ENCODE measurements around the gene DAB2. TPM values are rescaled to one million over a fixed set of nuclear protein-coding genes. Genes with fewer than 3 reads are reported as not detected.

DAB2 gene
- total RNA-seq, 2 experiments from 2014 or later: 0.25 to 0.28 TPM

DNA sequence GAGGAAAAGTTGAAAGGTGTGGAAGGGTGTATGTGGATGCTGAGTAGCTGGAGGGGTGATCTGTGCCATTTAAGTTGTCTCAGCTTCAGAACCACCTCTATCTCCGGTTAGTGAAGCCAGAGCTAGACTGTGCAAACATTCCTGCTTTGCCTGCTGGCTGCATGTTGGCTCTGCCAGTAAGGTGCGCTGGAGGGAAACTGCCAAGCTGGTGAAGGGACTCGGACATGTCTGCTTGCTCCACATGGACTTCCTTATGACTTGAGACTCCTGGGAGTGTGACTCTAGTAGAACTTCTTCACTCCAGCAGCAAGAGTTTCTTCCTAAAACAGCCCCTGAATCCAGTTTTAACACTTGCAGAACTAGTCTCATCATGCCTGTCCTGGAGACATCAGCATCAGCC is 27.9 kb downstream of the DAB2 start:
- Mint-ChIP-seq H3K9me3 (no peaks in the 10 kb centered on the region), H3K4me3 (no peak overlapping the region), H3K27me3 (no peaks in the 10 kb centered on the region), H3K27ac (no peak overlapping the region), H3K4me1 (peaks cover 4% of the 10 kb centered on the region), H3K36me3 (no peaks in the 10 kb centered on the region)
- DNase-seq: no peak

DNA sequence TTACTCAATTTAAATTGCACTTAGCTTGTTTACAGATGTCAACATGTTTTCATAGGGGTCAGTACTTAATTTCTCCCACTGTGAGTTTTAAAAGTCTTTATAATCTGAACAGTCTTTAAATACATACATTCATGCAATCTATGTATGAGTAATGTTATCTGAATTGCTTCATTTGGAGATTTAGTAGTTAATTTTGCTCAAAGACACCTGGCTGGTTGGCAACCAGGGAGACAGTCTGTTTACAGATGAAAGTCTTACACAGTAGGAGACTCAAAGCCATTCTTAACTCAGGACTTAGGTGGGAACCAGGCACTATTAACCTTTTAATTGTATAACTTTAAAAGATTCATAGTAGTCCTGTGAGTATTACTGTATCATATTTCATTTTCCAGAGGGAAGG is 29.3 kb downstream of the DAB2 start:
- Mint-ChIP-seq H3K27ac (no peak overlapping the region), H3K36me3 (no peaks in the 10 kb centered on the region), H3K4me3 (no peak overlapping the region), H3K9me3 (no peaks in the 10 kb centered on the region), H3K27me3 (no peaks in the 10 kb centered on the region), H3K4me1 (peaks cover 4% of the 10 kb centered on the region)
- no peak for DNase-seq

DNA sequence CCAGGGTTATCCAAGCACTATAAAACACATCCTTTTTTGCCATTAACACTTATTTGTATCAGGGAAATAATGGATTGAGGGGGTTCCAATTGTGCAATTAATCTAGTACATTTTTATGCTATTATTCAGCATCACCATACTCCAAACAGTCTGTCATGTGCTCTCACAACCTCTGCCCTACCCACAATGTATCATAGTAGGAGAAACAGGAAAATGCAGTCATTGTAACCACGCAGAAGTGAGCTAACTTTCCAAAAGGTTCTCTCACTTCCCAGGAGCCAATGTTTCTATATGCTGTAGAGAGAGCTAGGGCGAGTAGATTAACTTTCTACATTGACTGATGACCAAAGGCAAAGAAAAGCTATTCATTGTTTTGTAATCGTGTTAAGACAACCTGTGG is 29.8 kb downstream of the DAB2 start:
- no peak overlapping the region for H3K4me3 Mint-ChIP-seq
- H3K4me1 Mint-ChIP-seq: peaks cover 4% of the 10 kb centered on the region
- no peaks in the 10 kb centered on the region for H3K36me3 Mint-ChIP-seq
- no peaks in the 10 kb centered on the region for H3K27me3 Mint-ChIP-seq
- no peak for DNase-seq
- H3K27ac Mint-ChIP-seq: no peak overlapping the region
- H3K9me3 Mint-ChIP-seq: no peaks in the 10 kb centered on the region

DNA sequence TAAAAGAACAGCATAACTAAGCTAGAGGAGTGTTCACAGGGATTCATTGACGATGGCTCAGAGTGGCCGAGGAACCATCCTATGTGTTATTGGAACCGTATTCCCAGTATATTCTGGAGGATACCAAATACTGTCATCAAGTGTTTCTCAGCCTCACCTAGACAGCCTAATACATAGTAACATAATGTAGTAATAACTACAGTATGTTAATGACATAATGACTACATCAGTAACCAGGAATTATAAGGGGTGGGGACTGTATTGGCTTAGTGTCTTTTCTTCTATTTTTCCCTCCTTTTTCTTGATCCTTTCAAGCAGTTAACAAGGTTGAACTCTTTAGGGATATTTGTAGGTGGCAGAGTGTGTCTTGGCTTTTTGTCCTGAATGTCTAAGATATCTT is 33.8 kb downstream of the DAB2 start:
- H3K4me1 Mint-ChIP-seq: no peaks in the 10 kb centered on the region
- no peaks in the 10 kb centered on the region for H3K9me3 Mint-ChIP-seq
- no peak overlapping the region for H3K4me3 Mint-ChIP-seq
- H3K27ac Mint-ChIP-seq: no peak overlapping the region
- H3K27me3 Mint-ChIP-seq: no peaks in the 10 kb centered on the region
- no peak for DNase-seq
- H3K36me3 Mint-ChIP-seq: no peaks in the 10 kb centered on the region

- H3K9me3 Mint-ChIP-seq: no peaks in the 10 kb centered on the region
- no peaks in the 10 kb centered on the region for H3K36me3 Mint-ChIP-seq
- no peak overlapping the region for H3K27ac Mint-ChIP-seq
- H3K4me1 Mint-ChIP-seq: no peaks in the 10 kb centered on the region
- no peaks in the 10 kb centered on the region for H3K27me3 Mint-ChIP-seq
- H3K4me3 Mint-ChIP-seq: no peak overlapping the region
- DNase-seq: no peak
Observed at GRCh38 chr5:39387293-39387692, 37.5 kb downstream of the DAB2 start.

DNA sequence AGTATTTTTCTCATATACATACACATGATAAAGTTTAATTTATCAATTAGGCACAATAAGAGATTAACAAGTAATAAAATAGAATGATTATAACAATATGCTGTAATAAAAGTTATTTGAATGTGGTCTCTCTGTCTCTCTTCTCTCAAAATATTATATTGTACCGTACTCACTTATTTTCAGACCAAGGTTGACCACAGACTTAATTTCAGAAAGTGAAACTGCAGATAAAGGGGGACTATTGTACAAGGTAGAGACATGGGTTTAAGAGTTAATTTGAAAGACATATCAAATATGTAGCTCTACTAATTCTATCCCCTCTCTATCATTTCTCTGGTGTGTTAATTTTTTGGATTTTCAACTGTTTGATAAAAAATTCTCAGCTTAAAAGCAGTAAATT is 40.5 kb downstream of the DAB2 start:
- no peaks in the 10 kb centered on the region for H3K36me3 Mint-ChIP-seq
- H3K27ac Mint-ChIP-seq: no peak overlapping the region
- H3K27me3 Mint-ChIP-seq: no peaks in the 10 kb centered on the region
- H3K9me3 Mint-ChIP-seq: no peaks in the 10 kb centered on the region
- no peak overlapping the region for H3K4me3 Mint-ChIP-seq
- H3K4me1 Mint-ChIP-seq: no peaks in the 10 kb centered on the region
- DNase-seq: no peak

DNA sequence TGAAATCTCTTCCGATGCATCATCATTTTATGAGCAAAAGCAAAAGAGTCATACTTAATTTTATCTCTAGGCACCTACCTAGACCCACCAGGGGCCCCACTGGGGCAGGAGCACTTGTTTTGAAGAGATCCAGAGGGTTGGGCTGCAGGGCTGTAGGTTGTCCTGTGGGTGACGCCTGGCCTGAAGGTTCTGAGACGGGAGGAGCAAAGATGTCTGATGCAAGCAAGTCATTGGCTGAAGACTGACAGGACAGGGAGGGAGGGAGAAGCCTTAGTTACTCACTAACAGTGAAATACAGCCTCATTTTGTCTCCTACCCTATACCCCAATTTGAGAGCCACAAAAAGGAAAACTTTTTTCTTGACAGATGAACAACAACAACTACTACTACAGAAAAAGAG is 43.4 kb downstream of the DAB2 start:
- Mint-ChIP-seq H3K9me3 (no peaks in the 10 kb centered on the region), H3K27ac (no peak overlapping the region), H3K27me3 (no peaks in the 10 kb centered on the region), H3K4me1 (no peaks in the 10 kb centered on the region), H3K4me3 (no peak overlapping the region), H3K36me3 (no peaks in the 10 kb centered on the region)
- no peak for DNase-seq

GRCh38 chr5:39379693-39380092 is 45.1 kb downstream of the DAB2 start:
- no peak overlapping the region for H3K27ac Mint-ChIP-seq
- DNase-seq: no peak
- no peaks in the 10 kb centered on the region for H3K4me1 Mint-ChIP-seq
- H3K36me3 Mint-ChIP-seq: no peaks in the 10 kb centered on the region
- peaks cover 6% of the 10 kb centered on the region for H3K27me3 Mint-ChIP-seq
- H3K4me3 Mint-ChIP-seq: no peak overlapping the region
- no peaks in the 10 kb centered on the region for H3K9me3 Mint-ChIP-seq

DNA sequence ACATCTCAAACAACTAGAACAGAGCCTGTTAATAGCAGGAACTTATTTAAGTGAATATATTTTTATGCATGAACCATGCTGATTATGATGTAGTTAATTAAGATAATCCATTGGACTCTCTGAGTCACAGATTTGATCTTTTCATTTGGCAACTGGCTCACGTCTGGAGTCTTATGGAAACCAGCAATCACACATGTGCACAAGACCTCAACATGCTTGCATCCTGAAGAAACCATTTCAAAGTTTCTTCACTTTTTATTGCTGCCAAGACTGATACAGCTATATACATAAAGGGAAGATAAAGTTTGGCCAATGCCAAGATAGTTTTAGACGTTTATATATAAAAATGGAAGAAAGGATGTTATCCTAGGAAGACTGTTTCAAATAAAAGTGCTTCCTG is 47.2 kb downstream of the DAB2 start:
- H3K36me3 Mint-ChIP-seq: no peaks in the 10 kb centered on the region
- DNase-seq: no peak
- peaks cover 2% of the 10 kb centered on the region for H3K4me1 Mint-ChIP-seq
- H3K27me3 Mint-ChIP-seq: peaks cover 6% of the 10 kb centered on the region
- H3K27ac Mint-ChIP-seq: no peak overlapping the region
- no peak overlapping the region for H3K4me3 Mint-ChIP-seq
- no peaks in the 10 kb centered on the region for H3K9me3 Mint-ChIP-seq

- DNase-seq: peak; percentile 25
- Mint-ChIP-seq H3K9me3 (no peaks in the 10 kb centered on the region), H3K27ac (no peak overlapping the region), H3K27me3 (peaks cover 6% of the 10 kb centered on the region), H3K36me3 (no peaks in the 10 kb centered on the region), H3K4me1 (peaks cover 2% of the 10 kb centered on the region), H3K4me3 (no peak overlapping the region)
Observed at GRCh38 chr5:39376293-39376714, 48.5 kb downstream of the DAB2 start.

GRCh38 chr5:39373791-39374190 is 51.0 kb downstream of the DAB2 start:
- H3K27ac Mint-ChIP-seq: no peak overlapping the region
- no peaks in the 10 kb centered on the region for H3K9me3 Mint-ChIP-seq
- no peaks in the 10 kb centered on the region for H3K36me3 Mint-ChIP-seq
- peaks cover 6% of the 10 kb centered on the region for H3K27me3 Mint-ChIP-seq
- no peak overlapping the region for H3K4me3 Mint-ChIP-seq
- DNase-seq: no peak
- peaks cover 2% of the 10 kb centered on the region for H3K4me1 Mint-ChIP-seq

DNA sequence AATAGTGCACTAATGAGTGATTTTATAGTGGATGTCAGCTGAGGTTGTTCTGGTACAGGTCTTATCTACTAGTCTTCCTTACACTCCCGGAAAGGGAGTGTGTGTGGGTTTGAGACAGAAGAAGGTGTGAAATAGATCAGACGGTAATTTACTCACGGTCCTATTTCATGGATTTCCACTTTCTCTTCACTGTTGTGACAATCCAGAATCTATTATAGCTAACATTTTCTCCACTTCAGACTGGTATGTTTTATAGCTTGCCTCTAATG is 53.5 kb downstream of the DAB2 start:
- no peaks in the 10 kb centered on the region for H3K9me3 Mint-ChIP-seq
- no peak overlapping the region for H3K4me3 Mint-ChIP-seq
- H3K36me3 Mint-ChIP-seq: no peaks in the 10 kb centered on the region
- peaks cover 2% of the 10 kb centered on the region for H3K4me1 Mint-ChIP-seq
- H3K27me3 Mint-ChIP-seq: peaks cover 6% of the 10 kb centered on the region
- no peak overlapping the region for H3K27ac Mint-ChIP-seq
- DNase-seq: no peak

- no peak for DNase-seq
- Mint-ChIP-seq H3K9me3 (no peaks in the 10 kb centered on the region), H3K4me3 (no peak overlapping the region), H3K27me3 (peaks cover 6% of the 10 kb centered on the region), H3K36me3 (no peaks in the 10 kb centered on the region), H3K4me1 (peaks cover 2% of the 10 kb centered on the region), H3K27ac (no peak overlapping the region)
Observed at GRCh38 chr5:39370555-39371366, 54.0 kb downstream of the DAB2 start.

DNA sequence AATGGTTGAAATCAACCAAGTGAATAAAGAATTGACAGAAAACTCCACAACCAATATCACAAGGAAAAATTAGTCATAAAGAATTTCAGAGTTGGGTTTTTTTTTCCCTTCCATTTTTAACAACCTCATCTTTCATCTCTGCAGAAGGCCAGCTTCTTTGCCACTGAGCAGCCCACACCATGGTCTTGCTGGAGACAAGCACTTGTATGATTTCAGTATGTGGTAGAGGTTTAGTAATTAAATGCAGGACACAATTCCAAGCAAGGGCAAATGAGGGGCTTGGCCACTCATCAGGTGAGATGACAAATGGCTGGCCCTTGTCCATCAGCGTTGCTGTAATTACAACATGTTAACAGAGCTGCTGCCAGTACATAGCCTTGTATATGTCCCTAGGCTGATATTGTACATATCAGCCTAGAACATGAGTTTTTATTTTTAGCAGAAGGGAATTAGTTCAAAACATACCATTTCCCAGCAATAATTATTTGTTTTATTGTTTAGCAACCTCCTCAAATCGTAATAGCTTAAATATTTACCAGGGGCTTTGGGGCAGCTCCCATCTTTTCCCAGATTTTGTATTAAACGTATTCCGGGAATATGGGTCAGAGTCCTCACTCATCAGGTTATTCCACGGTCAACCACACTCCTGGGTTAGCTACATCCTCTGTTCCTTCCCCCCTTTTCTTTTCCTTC is 55.5 kb downstream of the DAB2 start:
- Mint-ChIP-seq H3K36me3 (no peaks in the 10 kb centered on the region), H3K4me3 (no peak overlapping the region), H3K4me1 (no peaks in the 10 kb centered on the region), H3K27ac (no peak overlapping the region), H3K27me3 (no peaks in the 10 kb centered on the region), H3K9me3 (no peaks in the 10 kb centered on the region)
- no peak for DNase-seq

GRCh38 chr5:39368116-39368515 is 56.7 kb downstream of the DAB2 start:
- H3K36me3 Mint-ChIP-seq: no peaks in the 10 kb centered on the region
- no peaks in the 10 kb centered on the region for H3K4me1 Mint-ChIP-seq
- DNase-seq: no peak
- H3K27me3 Mint-ChIP-seq: no peaks in the 10 kb centered on the region
- no peaks in the 10 kb centered on the region for H3K9me3 Mint-ChIP-seq
- H3K27ac Mint-ChIP-seq: no peak overlapping the region
- H3K4me3 Mint-ChIP-seq: no peak overlapping the region

GRCh38 chr5:39367711-39368110 is 57.1 kb downstream of the DAB2 start:
- Mint-ChIP-seq H3K27ac (no peak overlapping the region), H3K27me3 (no peaks in the 10 kb centered on the region), H3K4me1 (no peaks in the 10 kb centered on the region), H3K4me3 (no peak overlapping the region), H3K9me3 (no peaks in the 10 kb centered on the region), H3K36me3 (no peaks in the 10 kb centered on the region)
- DNase-seq: no peak

Measured in activated naive CD8-positive, alpha-beta T cell treated with anti-CD3 and anti-CD28 coated beads for 36 hours (primary cell).